ENCODE results near the gene D2HGDH. TPM values are rescaled to one million over a fixed set of nuclear protein-coding genes. Genes with fewer than 3 reads are reported as not detected.
A peak's percentile ranks its signal among the peaks of the same experiment; 100 is the strongest.

D2HGDH gene
- total RNA-seq, 1 donor from 2014 or later = 21.1 TPM

GRCh38 chr2:241808051-241808720, 73.8 kb downstream of the D2HGDH start:
- Histone ChIP-seq H3K36me3 (no peaks in the 10 kb centered on the region), H3K4me3 (no peak overlapping the region), H3K4me1 (peaks cover 14% of the 10 kb centered on the region), H3K9me3 (no peaks in the 10 kb centered on the region), H3K27me3 (no peaks in the 10 kb centered on the region), H3K27ac (no peak overlapping the region)
- no peak for DNase-seq (ENCODE audit: extremely low spot score in 2 of 2)
- intact Hi-C loops (cut with DNase I) = no loop called here
- TF ChIP-seq CTCF (IDR thresholded peaks at IDR 0.05) = no peak
- no peak for TF ChIP-seq POLR2A (IDR thresholded peaks at IDR 0.05)

- peak; percentile 76 to 95 for DNase-seq (ENCODE audit: extremely low spot score in 2 of 2)
- TF ChIP-seq POLR2AphosphoS5 (IDR thresholded peaks at IDR 0.05; ENCODE audit: insufficient read depth in 1 of 2, low read depth in 1 of 2) = no peak
- TF ChIP-seq POLR2A (IDR thresholded peaks at IDR 0.05) = no peak
- TF ChIP-seq CTCF (IDR thresholded peaks at IDR 0.05) = no peak
- H3K27me3 ChIP-seq = no peaks in the 10 kb centered on the region
- H3K4me3 ChIP-seq = no peak within 1 kb of the TSS
- no peaks in the 10 kb centered on the region for H3K36me3 ChIP-seq
- no peak within 1 kb of the TSS for H3K27ac ChIP-seq
- H3K4me1 ChIP-seq = peaks cover 11% of the 10 kb centered on the region
- intact Hi-C loops (cut with DNase I) = no loop called here
- no peaks in the 10 kb centered on the region for H3K9me3 ChIP-seq
Measured at GRCh38 chr2:241808721-241809382, 74.4 kb downstream of the D2HGDH start, which contains the start of gene NEU4. Gene NEU4 (plus strand): TSS chr2:241809193. CDS start chr2:241814485, 5,292 bp downstream.

- intact Hi-C loops (cut with DNase I) = no loop called here
- H3K36me3 ChIP-seq = no peaks in the 10 kb centered on the region
Measured at GRCh38 chr2:241809383-241810306, 75.2 kb downstream of the D2HGDH start.

More at GRCh38 chr2:241809383-241810306, 75.2 kb downstream of the D2HGDH start:
- no peak overlapping the region for H3K4me3 ChIP-seq
- peaks cover 3% of the 10 kb centered on the region for H3K4me1 ChIP-seq
- no peak overlapping the region for H3K27ac ChIP-seq
- H3K27me3 ChIP-seq = no peaks in the 10 kb centered on the region
- no peaks in the 10 kb centered on the region for H3K9me3 ChIP-seq
- peak; percentile 79 to 93 for DNase-seq (ENCODE audit: extremely low spot score in 2 of 2)
- TF ChIP-seq POLR2A (IDR thresholded peaks at IDR 0.05) (no peak), CTCF (IDR thresholded peaks at IDR 0.05) (no peak), POLR2AphosphoS5 (IDR thresholded peaks at IDR 0.05; ENCODE audit: insufficient read depth in 1 of 2, low read depth in 1 of 2) (no peak)

Measured in vagina (tissue), 2 donors.